ENCODE data around the gene CEP72.
"Not testable (repeated sequence)": the region's sequence is repeated elsewhere in the genome, so short reads cannot be mapped to it uniquely, and the experiment has no call there.

The CEP72 gene

DNA sequence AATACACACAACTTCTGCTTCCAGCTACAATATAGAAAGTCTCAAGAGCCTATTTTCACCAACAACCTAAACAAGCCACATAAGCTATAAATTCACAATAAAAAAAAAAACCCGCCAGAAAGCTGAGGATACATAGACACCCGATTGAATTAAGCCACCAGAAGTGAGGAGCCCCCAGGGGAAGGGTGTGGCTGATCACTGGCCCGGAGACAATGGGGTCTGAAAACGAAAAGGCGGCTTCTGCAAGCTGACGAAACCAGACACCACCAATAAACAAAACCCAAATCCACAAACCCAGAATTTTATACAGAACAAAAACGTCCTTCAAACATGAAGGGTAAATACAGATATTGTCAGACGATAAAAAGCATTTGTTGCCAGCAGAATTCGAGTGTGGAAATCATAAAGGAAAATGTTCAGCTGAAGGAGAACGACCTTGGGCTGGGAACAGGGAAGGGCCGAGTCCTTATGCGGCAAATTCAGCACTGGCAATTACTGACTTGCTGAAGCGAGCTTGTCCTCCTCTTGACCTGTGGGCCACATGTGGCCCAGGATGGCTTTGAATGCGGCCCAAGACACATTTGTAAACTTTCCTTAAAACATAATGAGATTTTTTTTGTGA is 39.6 kb upstream of the CEP72 start:
- TF ChIP-seq JUND (IDR thresholded peaks at IDR 0.05; ENCODE audit: low read depth) = no peak
- in situ Hi-C loops (cut with HindIII; ENCODE audit: low pct_unique_long_range_greater_than_20kb, low sequenced_read_pairs) = no loop called here
- no peak for DNase-seq (ENCODE audit: low read depth in 1 of 2, low spot score in 1 of 2)

- in situ Hi-C loops (cut with HindIII; ENCODE audit: low pct_unique_long_range_greater_than_20kb, low sequenced_read_pairs) = no loop called here
- no peak for DNase-seq (ENCODE audit: low read depth in 1 of 2, low spot score in 1 of 2)
These were observed 38.9 kb upstream of the CEP72 start for GRCh38 chr5:573206-573605.

DNA sequence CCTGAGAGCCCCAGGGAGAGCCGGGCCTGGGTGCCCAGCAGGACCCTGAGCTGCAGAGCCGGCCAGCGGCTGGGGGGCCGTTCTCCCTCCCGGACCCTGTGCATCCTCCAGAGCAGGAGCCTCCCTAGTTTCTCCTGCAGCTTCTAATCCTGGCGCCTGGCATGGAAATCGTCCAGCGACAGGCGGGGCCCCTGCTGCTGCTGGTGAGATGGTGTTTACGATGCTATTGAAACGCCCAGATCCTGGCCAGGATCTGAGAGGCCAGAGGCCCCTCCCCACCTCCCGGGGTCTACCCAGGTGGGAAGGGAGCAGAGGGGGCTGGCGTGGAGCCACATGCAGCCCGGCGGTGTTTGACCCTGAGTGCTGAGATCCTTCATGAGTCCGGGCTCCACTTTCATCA is 38.2 kb upstream of the CEP72 start:
- TF ChIP-seq JUND (IDR thresholded peaks at IDR 0.05; ENCODE audit: low read depth) = no peak
- DNase-seq (ENCODE audit: low read depth in 1 of 2, low spot score in 1 of 2) = no peak

More at GRCh38 chr5:573206-573605, 38.9 kb upstream of the CEP72 start:
- no peak for TF ChIP-seq JUND (IDR thresholded peaks at IDR 0.05; ENCODE audit: low read depth)

DNA sequence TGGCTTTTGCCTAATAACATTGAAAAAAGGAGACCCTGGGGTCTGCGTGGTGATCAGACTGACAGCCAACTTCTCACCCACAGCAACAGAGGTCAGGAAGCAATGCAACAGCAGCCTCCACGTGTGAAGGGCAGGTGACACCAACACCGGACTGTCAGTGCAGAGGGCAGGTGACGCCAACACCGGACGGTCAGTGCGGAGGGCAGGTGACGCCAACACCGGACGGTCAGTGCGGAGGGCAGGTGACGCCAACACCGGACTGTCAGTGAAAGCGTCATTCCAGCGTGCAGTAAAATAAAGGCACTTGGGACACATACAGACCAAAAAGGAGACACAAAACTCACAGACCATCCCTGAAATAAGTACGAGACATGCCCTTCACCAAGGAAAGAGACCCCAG is 37.2 kb upstream of the CEP72 start:
- in situ Hi-C loops (cut with HindIII; ENCODE audit: low pct_unique_long_range_greater_than_20kb, low sequenced_read_pairs) = no loop called here
- TF ChIP-seq JUND (IDR thresholded peaks at IDR 0.05; ENCODE audit: low read depth) = no peak
- no peak for DNase-seq (ENCODE audit: low read depth in 1 of 2, low spot score in 1 of 2)

More for the DNA sequence above, 38.2 kb upstream of the CEP72 start:
- in situ Hi-C loops (cut with HindIII; ENCODE audit: low pct_unique_long_range_greater_than_20kb, low sequenced_read_pairs) = no loop called here

DNA sequence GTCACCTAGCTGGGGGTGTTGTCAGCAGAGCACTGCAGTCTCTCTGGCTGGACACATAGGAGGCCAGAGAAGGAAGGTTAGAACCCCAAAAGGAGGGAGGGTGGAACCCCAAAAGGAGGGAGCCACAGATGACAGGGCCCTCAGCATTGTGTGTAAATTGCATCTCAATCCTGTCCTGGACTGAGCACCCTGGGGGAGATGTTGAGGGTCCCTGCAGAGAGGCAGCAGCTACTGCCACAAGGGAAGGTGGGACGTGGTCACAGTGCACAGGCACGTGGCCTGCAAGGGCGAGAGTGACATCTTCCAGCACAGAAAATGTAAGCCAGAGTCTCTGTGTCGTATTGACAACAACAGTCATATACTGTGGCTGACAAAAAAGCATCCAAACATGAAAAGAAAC is 36.5 kb upstream of the CEP72 start:
- in situ Hi-C loops (cut with HindIII; ENCODE audit: low pct_unique_long_range_greater_than_20kb, low sequenced_read_pairs) = no loop called here
- no peak for TF ChIP-seq JUND (IDR thresholded peaks at IDR 0.05; ENCODE audit: low read depth)
- no peak for DNase-seq (ENCODE audit: low read depth in 1 of 2, low spot score in 1 of 2)

DNA sequence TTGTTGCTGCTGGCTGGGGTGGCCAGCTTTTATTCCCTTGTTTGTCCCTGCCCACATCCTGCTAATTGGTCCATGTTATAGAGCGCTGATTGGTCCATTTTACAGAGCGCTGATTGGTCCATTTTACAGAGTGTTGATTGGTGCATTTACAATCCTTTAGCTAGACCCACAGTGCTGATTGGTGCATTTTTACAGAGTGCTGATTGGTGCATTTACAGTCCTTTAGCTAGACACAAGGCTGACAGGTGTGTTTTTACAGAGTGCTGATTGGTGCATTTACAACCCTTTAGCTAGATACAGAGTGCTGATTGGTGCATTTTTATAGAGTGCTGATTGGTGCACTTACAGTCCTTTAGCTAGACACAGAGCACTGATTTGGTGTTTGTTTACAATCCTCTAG is 34.9 kb upstream of the CEP72 start:
- in situ Hi-C loops (cut with HindIII; ENCODE audit: low pct_unique_long_range_greater_than_20kb, low sequenced_read_pairs); DNase-seq (ENCODE audit: low read depth in 1 of 2, low spot score in 1 of 2): not testable (repeated sequence)

- in situ Hi-C loops (cut with HindIII; ENCODE audit: low pct_unique_long_range_greater_than_20kb, low sequenced_read_pairs) = no loop called here
- no peak for DNase-seq (ENCODE audit: low read depth in 1 of 2, low spot score in 1 of 2)
These were observed 34.3 kb upstream of the CEP72 start for GRCh38 chr5:577800-578199.

GRCh38 chr5:579211-579610 is 32.9 kb upstream of the CEP72 start:
- DNase-seq (ENCODE audit: low read depth in 1 of 2, low spot score in 1 of 2) = no peak
- in situ Hi-C loops (cut with HindIII; ENCODE audit: low pct_unique_long_range_greater_than_20kb, low sequenced_read_pairs) = no loop called here
- no peak for TF ChIP-seq JUND (IDR thresholded peaks at IDR 0.05; ENCODE audit: low read depth)

More at GRCh38 chr5:577800-578199, 34.3 kb upstream of the CEP72 start:
- no peak for TF ChIP-seq JUND (IDR thresholded peaks at IDR 0.05; ENCODE audit: low read depth)

GRCh38 chr5:579746-580366 is 32.3 kb upstream of the CEP72 start:
- in situ Hi-C loops (cut with HindIII; ENCODE audit: low pct_unique_long_range_greater_than_20kb, low sequenced_read_pairs) = no loop called here
- DNase-seq (ENCODE audit: low read depth in 1 of 2, low spot score in 1 of 2) = no peak
- TF ChIP-seq JUND (IDR thresholded peaks at IDR 0.05; ENCODE audit: low read depth) = no peak

GRCh38 chr5:580436-580835 is 31.7 kb upstream of the CEP72 start:
- TF ChIP-seq JUND (IDR thresholded peaks at IDR 0.05; ENCODE audit: low read depth) = no peak
- DNase-seq (ENCODE audit: low read depth in 1 of 2, low spot score in 1 of 2) = no peak
- in situ Hi-C loops (cut with HindIII; ENCODE audit: low pct_unique_long_range_greater_than_20kb, low sequenced_read_pairs) = no loop called here

GRCh38 chr5:581266-581665 is 30.9 kb upstream of the CEP72 start:
- no peak for DNase-seq (ENCODE audit: low read depth in 1 of 2, low spot score in 1 of 2)
- no peak for TF ChIP-seq JUND (IDR thresholded peaks at IDR 0.05; ENCODE audit: low read depth)
- in situ Hi-C loops (cut with HindIII; ENCODE audit: low pct_unique_long_range_greater_than_20kb, low sequenced_read_pairs) = no loop called here

GRCh38 chr5:581941-582340 is 30.2 kb upstream of the CEP72 start:
- in situ Hi-C loops (cut with HindIII; ENCODE audit: low pct_unique_long_range_greater_than_20kb, low sequenced_read_pairs) = no loop called here
- no peak for DNase-seq (ENCODE audit: low read depth in 1 of 2, low spot score in 1 of 2)
- no peak for TF ChIP-seq JUND (IDR thresholded peaks at IDR 0.05; ENCODE audit: low read depth)

- in situ Hi-C loops (cut with HindIII; ENCODE audit: low pct_unique_long_range_greater_than_20kb, low sequenced_read_pairs) = not testable (repeated sequence)
These were observed 29.7 kb upstream of the CEP72 start for GRCh38 chr5:582445-582844.

More at GRCh38 chr5:582445-582844, 29.7 kb upstream of the CEP72 start:
- not testable (repeated sequence) for DNase-seq (ENCODE audit: low read depth in 1 of 2, low spot score in 1 of 2)

All from T47D (cell line).